ENCODE measurements around the gene PGLYRP2.
"Not testable (repeated sequence)": the region's sequence is repeated elsewhere in the genome, so short reads cannot be mapped to it uniquely, and the experiment has no call there.

PGLYRP2 gene

GRCh38 chr19:15479391-15480345 lies at the start of gene PGLYRP2:
TSS of gene PGLYRP2 (minus strand) at chr19:15479501. CDS start at chr19:15479371, 130 bp downstream.
- TF ChIP-seq ZNF274 (IDR thresholded peaks at IDR 0.05; ENCODE audit: low read depth, low read length), result no peak
- H3K4me3 ChIP-seq (ENCODE audit: low read length), result no peak within 1 kb of the TSS

- H3K4me3 ChIP-seq (ENCODE audit: low read length), result no peak overlapping the region
- no peak for TF ChIP-seq ZNF274 (IDR thresholded peaks at IDR 0.05; ENCODE audit: low read depth, low read length)
Measured at GRCh38 chr19:15527705-15528104, 48.4 kb upstream of the PGLYRP2 start.

GRCh38 chr19:15526408-15526807 lies 47.1 kb upstream of the PGLYRP2 start:
- TF ChIP-seq ZNF274 (IDR thresholded peaks at IDR 0.05; ENCODE audit: low read depth, low read length), result no peak
- no peak overlapping the region for H3K4me3 ChIP-seq (ENCODE audit: low read length)

- no peak for TF ChIP-seq ZNF274 (IDR thresholded peaks at IDR 0.05; ENCODE audit: low read depth, low read length)
- H3K4me3 ChIP-seq (ENCODE audit: low read length), result no peak overlapping the region
Measured at GRCh38 chr19:15525291-15525690, 46.0 kb upstream of the PGLYRP2 start.

GRCh38 chr19:15524781-15525180 lies 45.5 kb upstream of the PGLYRP2 start:
- no peak for TF ChIP-seq ZNF274 (IDR thresholded peaks at IDR 0.05; ENCODE audit: low read depth, low read length)
- no peak overlapping the region for H3K4me3 ChIP-seq (ENCODE audit: low read length)

- no peak overlapping the region for H3K4me3 ChIP-seq (ENCODE audit: low read length)
- TF ChIP-seq ZNF274 (IDR thresholded peaks at IDR 0.05; ENCODE audit: low read depth, low read length), result no peak
Measured at GRCh38 chr19:15519433-15519976, 40.2 kb upstream of the PGLYRP2 start.

GRCh38 chr19:15517778-15518177 lies 38.5 kb upstream of the PGLYRP2 start:
- no peak overlapping the region for H3K4me3 ChIP-seq (ENCODE audit: low read length)
- TF ChIP-seq ZNF274 (IDR thresholded peaks at IDR 0.05; ENCODE audit: low read depth, low read length), result no peak

GRCh38 chr19:15516363-15516762 lies 37.1 kb upstream of the PGLYRP2 start:
- TF ChIP-seq ZNF274 (IDR thresholded peaks at IDR 0.05; ENCODE audit: low read depth, low read length), result no peak

GRCh38 chr19:15515227-15515625 lies 35.9 kb upstream of the PGLYRP2 start:
- H3K4me3 ChIP-seq (ENCODE audit: low read length), result not testable (repeated sequence)

More at GRCh38 chr19:15516363-15516762, 37.1 kb upstream of the PGLYRP2 start:
- no peak overlapping the region for H3K4me3 ChIP-seq (ENCODE audit: low read length)

- no peak overlapping the region for H3K4me3 ChIP-seq (ENCODE audit: low read length)
- TF ChIP-seq ZNF274 (IDR thresholded peaks at IDR 0.05; ENCODE audit: low read depth, low read length), result no peak
Measured at GRCh38 chr19:15511671-15512424, 32.5 kb upstream of the PGLYRP2 start.

- H3K4me3 ChIP-seq (ENCODE audit: low read length), result no peak within 1 kb of the TSS
- TF ChIP-seq ZNF274 (IDR thresholded peaks at IDR 0.05; ENCODE audit: low read depth, low read length), result no peak
Measured at GRCh38 chr19:15508035-15508710, 28.9 kb upstream of the PGLYRP2 start, which contains the start of gene CYP4F22. TSS of gene CYP4F22 (plus strand) at chr19:15508525. CDS start at chr19:15525337, 16,812 bp downstream.

GRCh38 chr19:15507068-15508034 lies 28.1 kb upstream of the PGLYRP2 start:
- no peak overlapping the region for H3K4me3 ChIP-seq (ENCODE audit: low read length)
- no peak for TF ChIP-seq ZNF274 (IDR thresholded peaks at IDR 0.05; ENCODE audit: low read depth, low read length)

GRCh38 chr19:15506074-15506571 lies 26.8 kb upstream of the PGLYRP2 start:
- no peak for TF ChIP-seq ZNF274 (IDR thresholded peaks at IDR 0.05; ENCODE audit: low read depth, low read length)
- no peak overlapping the region for H3K4me3 ChIP-seq (ENCODE audit: low read length)

All from GM08714 (cell line).